LoVo (cell line): ENCODE measurements around the gene YOD1.

Experiments
- DNase-seq: peaks from one replicate; pipeline ENCODE4 v3.0.0-alpha.2; 2016; ENCODE audit warnings: low spot score

YOD1 gene

GRCh38 chr1:207051191-207051943, at the start of gene YOD1:
Gene YOD1, minus strand, starts transcription at chr1:207051208. Its CDS starts 178 bp downstream, at chr1:207051030.
- peak; percentile 63 for DNase-seq

- DNase-seq, result peak; percentile 73
Measured at GRCh38 chr1:207097871-207098324, 46.9 kb upstream of the YOD1 start.

- no peak for DNase-seq
Measured at GRCh38 chr1:207093944-207094343, 42.9 kb upstream of the YOD1 start.

GRCh38 chr1:207091200-207091908, 40.3 kb upstream of the YOD1 start:
- no peak for DNase-seq

GRCh38 chr1:207089627-207090355, 38.8 kb upstream of the YOD1 start:
- DNase-seq, result no peak

GRCh38 chr1:207088701-207089626, 38.0 kb upstream of the YOD1 start, which contains the start of gene C4BPB:
Gene C4BPB, plus strand, starts transcription at chr1:207088860. Its CDS starts 672 bp downstream, at chr1:207089532.
- DNase-seq, result peak; percentile 89

GRCh38 chr1:207088161-207088560, 37.2 kb upstream of the YOD1 start:
- peak; percentile 71 for DNase-seq

GRCh38 chr1:207085887-207086286, 34.9 kb upstream of the YOD1 start:
- DNase-seq, result no peak

GRCh38 chr1:207084701-207085180, 33.7 kb upstream of the YOD1 start:
- peak; percentile 77 for DNase-seq

- DNase-seq, result no peak
Measured at GRCh38 chr1:207084232-207084631, 33.2 kb upstream of the YOD1 start.

GRCh38 chr1:207081806-207082205, 30.8 kb upstream of the YOD1 start:
- no peak for DNase-seq

- DNase-seq, result no peak
Measured at GRCh38 chr1:207081088-207081487, 30.1 kb upstream of the YOD1 start.

- DNase-seq, result peak; percentile 21
Measured at GRCh38 chr1:207079706-207080241, 28.8 kb upstream of the YOD1 start.

GRCh38 chr1:207078578-207079132, 27.6 kb upstream of the YOD1 start:
- no peak for DNase-seq

GRCh38 chr1:207077470-207078377, 26.7 kb upstream of the YOD1 start:
- DNase-seq, result peak; percentile 74

GRCh38 chr1:207077012-207077411, 26.0 kb upstream of the YOD1 start:
- no peak for DNase-seq

- no peak for DNase-seq
Measured at GRCh38 chr1:207076181-207076955, 25.4 kb upstream of the YOD1 start.

- no peak for DNase-seq
Measured at GRCh38 chr1:207073906-207074820, 23.2 kb upstream of the YOD1 start.
